T-helper 1 cell treated with Interleukin-12 subunit alpha and Interleukin-12 subunit beta and Interleukin-4 antibody, amounts not matched to agents 30 μg/mL and 1 μg/mL, for 36 hours (primary cell): ENCODE measurements around the gene CCDC28B.
"Not testable (repeated sequence)": the region's sequence is repeated elsewhere in the genome, so short reads cannot be mapped to it uniquely, and the experiment has no call there.

Experiments used
- H3K27ac Mint-ChIP-seq: one replicate; pipeline ENCODE4 v1.8.0; 2021; ENCODE audit warnings: mild to moderate bottlenecking, mixed read lengths
- H3K27me3 Mint-ChIP-seq: one replicate; pipeline ENCODE4 v1.8.0; 2021; ENCODE audit warnings: low read depth, mixed read lengths
- H3K36me3 Mint-ChIP-seq: one replicate; pipeline ENCODE4 v1.8.0; 2021; ENCODE audit warnings: low read depth, mixed read lengths
- H3K4me1 Mint-ChIP-seq: one replicate; pipeline ENCODE4 v1.8.0; 2021; ENCODE audit warnings: low read depth, mixed read lengths
- H3K4me3 Mint-ChIP-seq: one replicate; pipeline ENCODE4 v1.8.0; 2021; ENCODE audit warnings: mild to moderate bottlenecking, moderate library complexity, mixed read lengths
- H3K9me3 Mint-ChIP-seq: one replicate; pipeline ENCODE4 v1.8.0; 2021; ENCODE audit warnings: mixed read lengths

Gene CCDC28B

GRCh38 chr1:32200226-32201010 is at the start of gene CCDC28B:
Gene CCDC28B (plus strand): TSS chr1:32200595. CDS start chr1:32201936, 1,341 bp downstream.
- peaks cover 25% of the 10 kb centered on the region for H3K36me3 Mint-ChIP-seq
- H3K27ac Mint-ChIP-seq, result peak within 1 kb of the TSS; percentile 78
- H3K4me3 Mint-ChIP-seq, result peak within 1 kb of the TSS; percentile 83
- peaks cover 48% of the 10 kb centered on the region for H3K4me1 Mint-ChIP-seq
- no peaks in the 10 kb centered on the region for H3K27me3 Mint-ChIP-seq
- no peaks in the 10 kb centered on the region for H3K9me3 Mint-ChIP-seq

- Mint-ChIP-seq H3K27ac (no peak overlapping the region), H3K4me1 (peaks cover 5% of the 10 kb centered on the region), H3K4me3 (no peak overlapping the region), H3K27me3 (no peaks in the 10 kb centered on the region), H3K9me3 (peaks cover 6% of the 10 kb centered on the region), H3K36me3 (peaks cover 17% of the 10 kb centered on the region)
Observed at GRCh38 chr1:32150847-32151246, 49.5 kb upstream of the CCDC28B start.

- H3K27ac Mint-ChIP-seq, result no peak overlapping the region
- H3K9me3 Mint-ChIP-seq, result peaks cover 6% of the 10 kb centered on the region
- H3K27me3 Mint-ChIP-seq, result no peaks in the 10 kb centered on the region
- no peak overlapping the region for H3K4me3 Mint-ChIP-seq
- peaks cover 5% of the 10 kb centered on the region for H3K4me1 Mint-ChIP-seq
- peaks cover 21% of the 10 kb centered on the region for H3K36me3 Mint-ChIP-seq
Observed at GRCh38 chr1:32151319-32151787, 49.0 kb upstream of the CCDC28B start.

GRCh38 chr1:32159189-32159588 is 41.2 kb upstream of the CCDC28B start:
- peaks cover 42% of the 10 kb centered on the region for H3K36me3 Mint-ChIP-seq
- no peaks in the 10 kb centered on the region for H3K9me3 Mint-ChIP-seq
- H3K4me3 Mint-ChIP-seq, result no peak overlapping the region
- no peak overlapping the region for H3K27ac Mint-ChIP-seq
- H3K4me1 Mint-ChIP-seq, result peaks cover 6% of the 10 kb centered on the region
- H3K27me3 Mint-ChIP-seq, result no peaks in the 10 kb centered on the region

GRCh38 chr1:32163405-32163804 is 37.0 kb upstream of the CCDC28B start:
- no peak overlapping the region for H3K4me3 Mint-ChIP-seq
- H3K36me3 Mint-ChIP-seq, result peaks cover 30% of the 10 kb centered on the region
- H3K27me3 Mint-ChIP-seq, result no peaks in the 10 kb centered on the region
- H3K9me3 Mint-ChIP-seq, result no peaks in the 10 kb centered on the region
- H3K4me1 Mint-ChIP-seq, result peaks cover 5% of the 10 kb centered on the region
- H3K27ac Mint-ChIP-seq, result no peak overlapping the region

GRCh38 chr1:32165633-32166032 is 34.8 kb upstream of the CCDC28B start:
- H3K36me3 Mint-ChIP-seq, result peaks cover 32% of the 10 kb centered on the region
- H3K27ac Mint-ChIP-seq, H3K4me1 Mint-ChIP-seq, H3K4me3 Mint-ChIP-seq, H3K9me3 Mint-ChIP-seq, H3K27me3 Mint-ChIP-seq: not testable (repeated sequence)

GRCh38 chr1:32170991-32171390 is 29.4 kb upstream of the CCDC28B start:
- no peaks in the 10 kb centered on the region for H3K27me3 Mint-ChIP-seq
- peaks cover 11% of the 10 kb centered on the region for H3K4me1 Mint-ChIP-seq
- no peaks in the 10 kb centered on the region for H3K9me3 Mint-ChIP-seq
- no peak overlapping the region for H3K4me3 Mint-ChIP-seq
- H3K27ac Mint-ChIP-seq, result no peak overlapping the region
- H3K36me3 Mint-ChIP-seq, result peaks cover 40% of the 10 kb centered on the region

GRCh38 chr1:32172621-32173245 is 27.7 kb upstream of the CCDC28B start:
- no peaks in the 10 kb centered on the region for H3K9me3 Mint-ChIP-seq
- no peaks in the 10 kb centered on the region for H3K27me3 Mint-ChIP-seq
- H3K27ac Mint-ChIP-seq, result peak overlapping the region; percentile 14
- H3K4me1 Mint-ChIP-seq, result peaks cover 12% of the 10 kb centered on the region
- no peak overlapping the region for H3K4me3 Mint-ChIP-seq
- H3K36me3 Mint-ChIP-seq, result peaks cover 37% of the 10 kb centered on the region

- Mint-ChIP-seq H3K4me1 (peaks cover 19% of the 10 kb centered on the region), H3K27me3 (no peaks in the 10 kb centered on the region), H3K36me3 (peaks cover 30% of the 10 kb centered on the region), H3K9me3 (no peaks in the 10 kb centered on the region), H3K4me3 (peak overlapping the region; percentile 92), H3K27ac (peak overlapping the region; percentile 97)
Observed at GRCh38 chr1:32178380-32179192, 21.8 kb upstream of the CCDC28B start.

GRCh38 chr1:32179193-32179442 is 21.3 kb upstream of the CCDC28B start:
- Mint-ChIP-seq H3K4me1 (peaks cover 23% of the 10 kb centered on the region), H3K4me3 (peak overlapping the region; percentile 92), H3K27ac (peak overlapping the region; percentile 97), H3K27me3 (no peaks in the 10 kb centered on the region), H3K9me3 (no peaks in the 10 kb centered on the region), H3K36me3 (peaks cover 33% of the 10 kb centered on the region)

GRCh38 chr1:32179443-32180185 is 20.8 kb upstream of the CCDC28B start, which contains the start of gene TXLNA:
Gene TXLNA (plus strand): TSS chr1:32179675. CDS start chr1:32180346, 671 bp downstream.
- no peaks in the 10 kb centered on the region for H3K27me3 Mint-ChIP-seq
- peak within 1 kb of the TSS; percentile 92 for H3K4me3 Mint-ChIP-seq
- H3K27ac Mint-ChIP-seq, result peak within 1 kb of the TSS; percentile 97
- H3K36me3 Mint-ChIP-seq, result peaks cover 32% of the 10 kb centered on the region
- no peaks in the 10 kb centered on the region for H3K9me3 Mint-ChIP-seq
- peaks cover 27% of the 10 kb centered on the region for H3K4me1 Mint-ChIP-seq

GRCh38 chr1:32180186-32181060 is 20.0 kb upstream of the CCDC28B start:
- Mint-ChIP-seq H3K4me3 (peak overlapping the region; percentile 88), H3K9me3 (no peaks in the 10 kb centered on the region), H3K27me3 (no peaks in the 10 kb centered on the region), H3K4me1 (peaks cover 32% of the 10 kb centered on the region), H3K36me3 (peaks cover 37% of the 10 kb centered on the region), H3K27ac (peak overlapping the region; percentile 82)

- Mint-ChIP-seq H3K4me1 (peaks cover 34% of the 10 kb centered on the region), H3K27ac (peak overlapping the region; percentile 82), H3K9me3 (no peaks in the 10 kb centered on the region), H3K27me3 (no peaks in the 10 kb centered on the region), H3K4me3 (peak overlapping the region; percentile 88), H3K36me3 (peaks cover 39% of the 10 kb centered on the region)
Observed at GRCh38 chr1:32181065-32181464, 19.3 kb upstream of the CCDC28B start.
